Measurements from ENCODE around the gene FCSK.

FCSK gene

DNA sequence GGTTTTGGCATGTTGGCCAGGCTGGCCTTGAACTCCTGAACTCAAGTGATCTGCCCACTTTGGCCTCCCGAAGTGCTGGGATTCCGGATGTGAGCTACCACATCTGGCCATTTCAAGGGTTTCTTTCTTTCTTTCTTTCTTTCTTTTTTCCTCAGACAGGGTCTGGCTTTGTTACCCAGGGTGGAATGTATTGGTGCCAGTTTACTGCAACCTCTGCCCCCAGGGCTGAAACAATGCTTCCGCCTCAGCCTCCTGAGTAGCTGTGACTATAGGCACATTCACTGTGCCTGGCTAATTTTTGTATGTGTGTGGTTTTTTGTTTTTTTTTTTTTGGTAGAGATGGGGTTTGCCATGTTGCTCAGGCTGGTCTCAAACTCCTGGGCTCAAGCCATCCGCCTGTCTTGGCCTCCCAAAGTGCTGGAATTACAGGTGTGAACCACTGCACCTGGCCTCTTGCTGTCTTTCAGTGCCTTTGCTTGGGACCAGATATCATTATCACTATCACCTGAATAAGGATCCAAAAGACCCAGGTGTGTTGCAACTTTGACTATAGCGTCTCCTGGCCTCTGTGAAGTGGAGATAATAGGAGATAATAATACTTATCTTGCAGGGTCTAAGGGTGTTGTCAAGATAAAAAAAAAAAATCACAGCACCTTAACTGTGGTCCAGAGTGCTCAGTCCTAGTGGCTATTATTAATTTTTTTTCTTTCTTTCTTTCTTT is 3.2 kb downstream of the FCSK start:
- DNase-seq = no peak

DNA sequence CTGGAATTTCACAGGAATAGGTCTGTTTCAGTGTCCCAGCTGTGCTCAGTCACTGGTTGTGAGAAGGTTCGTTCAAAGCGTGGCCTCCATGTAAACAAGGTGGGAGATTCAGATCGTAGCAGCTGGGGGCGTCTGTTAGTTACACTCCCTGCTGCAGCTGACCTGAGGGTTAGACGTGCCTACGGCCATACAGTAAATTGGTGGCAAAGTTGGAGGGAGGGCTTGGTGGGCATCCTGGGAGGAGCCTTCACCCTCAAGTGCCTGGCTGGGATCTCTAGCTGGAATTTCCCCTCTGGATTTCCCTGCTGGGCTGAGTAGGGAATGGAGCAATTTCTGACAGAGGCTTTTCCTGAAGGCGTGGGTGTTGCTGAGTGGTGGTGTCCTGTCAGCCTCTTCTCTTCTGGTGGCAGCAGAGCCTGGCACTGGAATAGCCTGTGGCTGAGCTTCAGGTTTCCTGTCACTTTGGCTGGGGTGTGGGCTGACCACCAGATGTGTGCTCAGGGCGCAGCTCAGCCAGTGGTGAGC is 6.4 kb downstream of the FCSK start:
- no peak for DNase-seq

DNA sequence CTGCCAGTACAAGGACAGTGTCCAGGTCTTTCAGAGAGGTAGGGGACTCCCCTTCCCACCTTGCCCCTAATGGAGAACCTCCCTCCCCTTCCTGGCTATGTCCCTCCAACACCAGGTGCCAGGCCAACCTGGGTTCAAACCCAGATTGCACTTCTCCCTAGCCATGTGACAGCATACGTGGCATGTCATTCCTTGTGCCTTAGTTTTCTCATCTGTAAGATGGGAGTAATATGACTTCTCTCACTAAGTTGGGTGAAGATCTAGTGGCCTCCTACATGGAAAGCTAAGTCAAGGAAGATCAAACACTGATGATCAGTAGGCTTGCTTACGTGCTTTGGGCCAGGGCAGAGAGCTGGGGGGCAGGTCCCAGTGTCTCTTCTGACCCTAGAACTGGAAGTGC is 8.8 kb downstream of the FCSK start:
- DNase-seq = no peak

DNA sequence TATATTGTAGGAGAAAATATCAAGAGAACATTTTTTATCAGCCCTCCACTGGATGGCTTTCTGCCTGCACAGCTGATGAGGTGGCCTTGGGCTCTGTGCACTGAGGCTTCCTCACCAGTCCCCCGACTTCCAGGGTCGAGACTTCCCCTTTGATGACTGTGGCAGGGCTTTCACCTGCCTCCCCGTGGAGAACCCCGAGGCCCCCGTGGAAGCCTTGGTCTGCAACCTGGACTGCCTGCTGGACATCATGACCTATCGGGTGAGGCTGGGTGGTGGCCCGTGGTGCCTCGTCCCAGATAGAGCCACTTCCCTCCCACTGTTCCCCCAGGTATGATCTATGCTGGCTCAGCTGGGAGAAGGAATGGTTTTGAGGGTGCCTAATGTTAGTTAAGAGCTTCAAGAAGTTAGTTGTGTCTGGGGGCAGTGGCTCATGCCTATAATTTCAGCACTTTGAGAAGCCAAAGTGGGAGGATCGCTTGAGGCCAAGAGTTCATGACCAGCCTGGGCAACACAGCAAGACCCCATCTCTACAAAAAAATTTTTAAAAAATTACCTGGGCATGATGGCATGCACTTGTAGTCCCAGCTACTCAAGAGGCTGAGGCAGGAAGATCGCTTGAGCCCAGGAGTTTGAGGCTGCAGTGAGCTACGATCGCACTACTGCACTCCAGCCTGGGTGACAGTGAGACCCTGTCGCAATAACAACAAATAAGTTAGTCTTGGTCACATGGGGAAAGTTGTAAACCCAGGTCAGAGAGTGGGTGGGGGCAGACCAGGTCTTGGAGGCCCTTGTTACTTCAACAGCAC is 11.8 kb downstream of the FCSK start:
- no peak for DNase-seq

DNA sequence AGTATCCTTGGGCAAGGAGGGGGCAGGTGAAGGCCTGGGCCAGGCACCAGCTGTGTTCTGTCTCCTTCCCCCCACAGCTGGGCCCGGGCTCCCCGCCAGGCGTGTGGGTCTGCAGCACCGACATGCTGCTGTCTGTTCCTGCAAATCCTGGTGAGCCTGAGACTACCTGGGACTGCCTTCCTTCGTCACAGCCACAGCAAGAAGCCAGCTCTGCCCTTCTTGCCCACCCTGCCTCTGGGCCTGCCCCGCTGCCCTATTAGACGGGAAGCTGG is 12.3 kb downstream of the FCSK start:
- DNase-seq = no peak

DNA sequence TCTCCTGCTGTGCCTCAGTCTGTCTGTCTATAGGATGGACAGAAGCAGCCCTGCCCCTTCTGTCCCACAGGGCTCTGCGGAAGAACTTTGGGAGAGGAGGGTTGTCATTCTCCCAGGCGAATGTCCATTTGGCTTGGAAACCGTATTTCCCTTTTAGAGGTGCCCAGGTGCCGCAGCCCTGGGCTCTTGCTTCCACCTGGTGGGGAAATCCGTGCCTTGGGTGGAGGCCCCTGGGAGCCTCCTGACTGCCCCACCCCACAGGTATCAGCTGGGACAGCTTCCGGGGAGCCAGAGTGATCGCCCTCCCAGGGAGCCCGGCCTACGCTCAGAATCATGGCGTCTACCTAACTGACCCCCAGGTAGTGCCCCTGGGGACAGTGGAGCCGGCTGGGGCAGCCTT is 12.7 kb downstream of the FCSK start:
- DNase-seq = no peak

DNA sequence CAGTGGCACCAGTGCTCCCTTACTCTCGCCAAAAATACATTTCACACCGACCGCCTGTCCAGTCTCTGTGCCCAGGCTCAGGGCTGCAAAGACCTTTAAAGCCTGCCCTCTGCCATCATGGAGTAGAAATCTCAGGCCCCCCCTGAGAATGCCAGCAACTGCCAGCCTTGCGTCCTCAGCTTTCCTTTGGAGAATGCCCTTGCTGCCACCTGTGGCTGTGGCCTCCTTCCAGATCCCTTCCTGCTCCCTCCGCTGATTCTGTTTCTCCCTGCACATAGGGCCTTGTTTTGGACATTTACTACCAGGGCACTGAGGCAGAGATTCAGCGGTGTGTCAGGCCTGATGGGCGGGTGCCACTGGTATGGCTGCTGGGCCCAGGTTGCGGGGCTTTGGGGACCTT is 13.2 kb downstream of the FCSK start:
- no peak for DNase-seq

DNA sequence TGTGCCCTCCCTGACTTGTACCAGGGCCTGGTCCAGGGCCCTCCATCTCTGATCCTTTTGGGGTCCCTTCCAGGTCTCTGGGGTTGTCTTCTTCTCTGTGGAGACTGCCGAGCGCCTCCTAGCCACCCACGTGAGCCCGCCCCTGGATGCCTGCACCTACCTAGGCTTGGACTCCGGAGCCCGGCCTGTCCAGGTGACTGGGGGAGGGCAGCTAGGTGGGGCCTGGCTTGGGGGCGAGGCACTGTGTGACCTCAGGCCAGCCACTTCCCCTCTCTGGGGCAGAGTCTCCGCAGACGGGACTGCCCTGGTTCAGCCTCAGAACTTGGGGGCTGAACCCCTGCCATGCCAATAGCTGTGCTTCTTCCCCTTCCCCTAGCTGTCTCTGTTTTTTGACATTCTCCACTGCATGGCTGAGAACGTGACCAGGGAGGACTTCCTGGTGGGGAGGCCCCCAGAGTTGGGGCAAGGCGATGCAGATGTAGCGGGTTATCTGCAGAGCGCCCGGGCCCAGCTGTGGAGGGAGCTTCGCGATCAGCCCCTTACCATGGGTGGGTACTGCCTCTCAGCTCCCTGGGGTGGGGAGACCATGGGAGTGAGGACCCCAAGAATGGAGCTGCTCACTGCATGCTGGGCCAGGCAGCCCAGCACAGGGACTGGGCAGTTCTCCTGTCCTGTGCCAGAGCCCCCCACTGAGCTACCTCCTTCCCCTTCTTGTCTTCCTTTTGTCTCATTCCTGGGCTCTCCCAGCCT is 14.6 kb downstream of the FCSK start:
- DNase-seq = no peak

DNA sequence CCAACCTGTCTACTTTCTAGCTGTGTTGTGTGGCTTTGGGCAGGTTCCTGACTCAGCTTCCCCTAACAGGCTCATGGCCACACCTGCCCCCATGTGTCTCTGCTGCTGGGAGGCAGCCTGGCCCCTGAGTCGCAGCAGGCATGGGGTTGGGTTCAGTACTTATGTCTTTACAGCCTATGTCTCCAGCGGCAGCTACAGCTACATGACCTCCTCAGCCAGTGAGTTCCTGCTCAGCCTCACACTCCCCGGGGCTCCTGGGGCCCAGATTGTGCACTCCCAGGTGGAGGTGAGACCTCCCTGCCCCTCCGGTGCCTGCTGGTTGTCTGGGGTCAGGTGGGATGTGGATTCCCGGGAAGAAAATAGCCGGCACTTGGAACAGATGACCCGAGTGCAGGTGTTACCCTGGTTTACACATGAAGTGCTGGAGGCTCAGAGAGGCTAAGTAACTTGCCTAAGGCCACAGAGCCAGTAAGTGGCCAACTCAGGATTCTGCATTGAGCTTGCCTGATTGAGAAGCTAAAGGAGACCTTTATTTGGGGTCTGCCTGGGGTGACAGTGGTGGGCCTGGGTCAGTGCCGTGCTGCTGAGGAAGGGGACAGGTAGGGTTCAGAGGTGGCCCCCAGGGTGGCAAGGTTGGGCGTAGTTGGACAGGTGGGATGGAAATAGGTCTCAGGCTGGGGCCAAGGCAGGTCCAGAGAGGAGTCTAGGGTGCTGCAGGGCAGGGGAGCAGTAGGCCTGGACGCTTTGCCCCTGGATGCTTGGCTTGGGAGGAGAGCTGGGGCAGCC is 15.9 kb downstream of the FCSK start:
- no peak for DNase-seq

DNA sequence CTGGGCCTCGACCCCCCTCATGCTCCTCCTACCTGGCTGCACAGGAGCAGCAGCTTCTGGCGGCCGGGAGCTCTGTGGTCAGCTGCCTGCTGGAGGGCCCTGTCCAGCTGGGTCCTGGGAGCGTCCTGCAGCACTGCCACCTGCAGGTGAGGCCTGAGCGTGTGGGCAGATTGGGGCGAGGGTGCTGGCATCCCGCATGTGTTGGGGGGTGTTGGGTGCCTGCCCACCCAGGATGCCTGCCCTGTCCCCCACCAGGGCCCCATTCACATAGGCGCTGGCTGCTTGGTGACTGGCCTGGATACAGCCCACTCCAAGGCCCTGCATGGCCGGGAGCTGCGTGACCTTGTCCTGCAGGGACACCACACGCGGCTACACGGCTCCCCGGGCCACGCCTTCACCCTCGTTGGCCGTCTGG is 16.5 kb downstream of the FCSK start:
- DNase-seq = no peak

DNA sequence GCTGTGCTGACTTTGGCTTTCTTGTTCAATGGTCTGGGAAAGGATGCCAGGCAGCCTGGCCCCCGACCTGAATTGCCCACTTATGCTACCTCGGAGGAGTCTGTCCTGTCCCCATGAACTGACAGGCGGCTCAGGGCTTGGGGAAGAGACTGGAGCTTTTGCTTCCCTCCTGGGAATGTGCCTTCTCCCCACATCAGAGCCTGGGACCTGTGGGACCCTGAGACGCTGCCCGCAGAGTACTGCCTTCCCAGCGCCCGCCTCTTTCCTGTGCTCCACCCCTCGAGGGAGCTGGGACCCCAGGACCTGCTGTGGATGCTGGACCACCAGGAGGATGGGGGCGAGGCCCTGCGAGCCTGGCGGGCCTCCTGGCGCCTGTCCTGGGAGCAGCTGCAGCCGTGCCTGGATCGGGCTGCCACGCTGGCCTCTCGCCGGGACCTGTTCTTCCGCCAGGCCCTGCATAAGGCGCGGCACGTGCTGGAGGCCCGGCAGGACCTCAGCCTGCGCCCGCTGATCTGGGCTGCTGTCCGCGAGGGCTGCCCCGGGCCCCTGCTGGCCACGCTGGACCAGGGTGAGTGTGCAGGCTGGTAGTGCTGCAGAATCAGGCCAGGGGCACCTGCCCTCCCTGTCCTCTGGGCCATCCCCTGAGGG is 18.5 kb downstream of the FCSK start:
- DNase-seq = no peak

DNA sequence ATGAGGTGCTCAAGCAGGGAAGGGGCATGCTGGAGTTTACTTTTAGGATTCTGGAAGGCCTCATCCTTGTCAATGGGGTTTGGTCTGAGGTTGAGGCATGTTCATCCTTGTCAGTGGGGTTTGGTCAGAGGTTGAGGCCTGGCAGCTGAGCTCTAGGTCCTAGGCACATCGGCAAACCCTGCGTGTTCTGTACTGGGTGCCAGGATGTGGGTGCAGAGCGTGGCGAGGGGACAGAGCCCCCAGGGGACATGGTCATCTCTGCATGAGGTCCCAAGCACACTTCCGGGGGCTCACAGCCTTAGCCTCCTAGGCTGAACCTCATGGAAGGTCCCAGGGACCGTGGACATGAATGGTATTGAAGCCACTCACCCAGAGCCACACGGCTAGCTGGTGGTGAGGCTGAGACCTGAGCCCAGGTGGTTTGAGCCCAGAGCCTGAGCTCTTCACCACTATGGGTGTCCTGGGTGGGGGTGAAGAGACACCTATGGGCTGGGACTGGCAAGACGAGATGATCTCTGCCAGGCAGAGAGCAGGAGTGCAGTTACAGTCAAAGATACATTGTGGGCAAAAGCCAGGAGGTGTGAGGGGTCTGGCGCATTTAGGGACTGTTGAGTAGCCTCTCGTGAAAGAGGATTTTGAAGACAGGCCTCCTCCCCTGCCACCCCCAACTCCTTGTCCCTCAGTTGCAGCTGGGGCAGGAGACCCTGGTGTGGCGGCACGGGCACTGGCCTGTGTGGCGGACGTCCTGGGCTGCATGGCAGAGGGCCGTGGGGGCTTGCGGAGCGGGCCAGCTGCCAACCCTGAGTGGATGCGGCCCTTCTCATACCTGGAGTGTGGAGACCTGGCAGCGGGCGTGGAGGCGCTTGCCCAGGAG is 19.3 kb downstream of the FCSK start:
- DNase-seq = no peak

DNA sequence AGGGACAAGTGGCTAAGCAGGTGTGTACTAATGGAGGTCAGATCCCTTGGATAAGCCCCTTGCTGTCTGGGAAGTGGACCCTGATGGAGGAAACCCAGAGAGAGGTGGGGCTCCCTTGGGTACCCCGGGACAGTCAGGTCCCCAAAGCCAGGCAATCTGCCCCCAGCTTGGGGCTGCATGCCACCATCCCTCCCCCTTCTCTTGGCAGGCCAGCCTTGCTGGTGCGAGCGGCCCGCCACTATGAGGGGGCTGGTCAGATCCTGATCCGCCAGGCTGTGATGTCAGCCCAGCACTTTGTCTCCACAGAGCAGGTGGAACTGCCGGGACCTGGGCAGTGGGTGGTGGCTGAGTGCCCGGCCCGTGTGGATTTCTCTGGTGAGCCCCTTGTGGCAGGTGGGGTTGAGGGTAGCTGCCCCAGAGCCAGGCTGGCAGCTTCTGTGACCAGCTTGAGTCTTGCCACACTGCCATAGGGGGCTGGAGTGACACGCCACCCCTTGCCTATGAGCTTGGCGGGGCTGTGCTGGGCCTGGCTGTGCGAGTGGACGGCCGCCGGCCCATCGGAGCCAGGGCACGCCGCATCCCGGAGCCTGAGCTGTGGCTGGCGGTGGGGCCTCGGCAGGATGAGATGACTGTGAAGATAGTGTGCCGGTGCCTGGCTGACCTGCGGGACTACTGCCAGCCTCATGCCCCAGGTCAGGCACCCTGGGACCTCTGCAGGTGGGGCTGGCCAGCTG is 20.1 kb downstream of the FCSK start:
- DNase-seq = no peak

DNA sequence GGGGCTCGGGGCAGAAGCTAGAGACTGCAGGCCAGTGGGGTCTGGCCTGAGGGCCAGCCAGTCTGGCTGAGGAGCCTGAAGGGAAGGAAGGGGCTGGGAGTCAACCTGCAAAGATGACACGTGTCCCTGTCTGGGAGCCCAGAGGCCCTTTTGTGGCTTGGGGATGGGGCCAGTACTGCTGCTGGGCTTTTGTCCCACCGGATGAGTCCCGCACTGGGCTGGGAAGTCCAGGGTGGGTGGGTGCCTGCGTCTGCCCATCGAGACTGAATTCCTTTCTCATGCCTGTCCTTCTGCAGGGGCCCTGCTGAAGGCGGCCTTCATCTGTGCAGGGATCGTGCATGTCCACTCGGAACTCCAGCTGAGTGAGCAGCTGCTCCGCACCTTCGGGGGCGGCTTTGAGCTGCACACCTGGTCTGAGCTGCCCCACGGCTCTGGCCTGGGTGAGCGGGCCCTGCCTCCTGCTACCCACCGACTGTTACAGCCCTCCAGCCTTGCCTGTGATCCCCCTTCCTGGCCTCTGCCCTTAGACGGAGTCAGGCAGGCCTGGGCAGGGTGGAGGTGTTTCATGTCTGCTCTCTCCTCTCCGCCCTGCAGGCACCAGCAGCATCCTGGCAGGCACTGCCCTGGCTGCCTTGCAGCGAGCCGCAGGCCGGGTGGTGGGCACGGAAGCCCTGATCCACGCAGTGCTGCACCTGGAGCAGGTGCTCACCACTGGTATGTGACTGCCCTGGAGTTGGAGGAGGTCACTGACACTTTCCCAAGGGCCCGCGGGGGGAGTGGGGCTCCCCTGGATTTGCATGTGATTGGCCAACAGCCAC is 20.9 kb downstream of the FCSK start:
- no peak for DNase-seq

DNA sequence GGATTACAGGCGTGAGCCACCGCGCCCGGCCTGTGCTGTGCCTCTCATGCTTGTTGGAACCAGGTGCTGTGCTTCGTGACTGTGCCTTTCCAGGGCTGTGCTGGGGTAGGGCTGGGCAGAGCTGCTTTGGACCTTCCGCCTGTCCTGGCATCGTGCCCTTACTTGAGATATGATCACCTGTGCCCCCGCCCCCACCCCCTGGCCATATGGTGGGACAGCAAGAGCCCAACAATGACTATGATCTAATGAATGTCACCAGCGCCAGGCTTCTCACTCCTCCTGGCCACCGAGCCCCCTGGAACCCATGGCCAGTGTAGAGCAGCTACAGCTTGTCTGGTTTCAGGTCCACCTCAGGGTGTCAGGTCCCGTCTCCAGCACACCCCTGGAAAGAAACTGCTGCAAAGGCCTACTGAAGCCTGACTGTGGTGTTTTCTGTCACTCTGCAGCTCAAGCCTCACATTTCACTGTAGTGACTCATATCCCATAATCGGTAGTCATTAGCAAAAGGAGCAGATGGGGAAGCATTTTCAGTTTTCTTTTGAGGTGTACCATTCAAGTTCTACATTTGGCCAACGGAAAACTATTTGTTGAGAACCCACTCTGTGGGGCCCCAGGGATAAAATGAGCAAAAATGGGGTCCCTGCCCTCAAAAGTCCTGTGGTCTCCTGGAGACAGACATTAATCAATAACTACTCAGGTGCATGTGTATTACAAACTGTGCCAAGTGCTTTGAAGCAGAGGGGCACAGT is 22.1 kb downstream of the FCSK start:
- peak; percentile 80 for DNase-seq

DNA sequence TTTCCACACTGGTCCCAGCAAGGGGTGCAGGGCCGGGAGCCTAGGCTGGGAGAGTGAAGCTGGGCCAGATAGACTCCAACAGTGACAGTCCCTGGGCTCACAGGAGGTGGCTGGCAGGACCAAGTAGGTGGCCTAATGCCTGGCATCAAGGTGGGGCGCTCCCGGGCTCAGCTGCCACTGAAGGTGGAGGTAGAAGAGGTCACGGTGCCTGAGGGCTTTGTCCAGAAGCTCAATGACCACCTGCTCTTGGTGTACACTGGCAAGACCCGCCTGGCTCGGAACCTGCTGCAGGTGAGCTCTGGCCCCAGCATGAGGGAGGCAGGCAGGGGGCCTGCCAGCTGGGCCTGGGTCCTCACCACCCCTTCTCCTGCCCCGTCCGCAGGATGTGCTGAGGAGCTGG is 23.8 kb downstream of the FCSK start:
- no peak for DNase-seq

DNA sequence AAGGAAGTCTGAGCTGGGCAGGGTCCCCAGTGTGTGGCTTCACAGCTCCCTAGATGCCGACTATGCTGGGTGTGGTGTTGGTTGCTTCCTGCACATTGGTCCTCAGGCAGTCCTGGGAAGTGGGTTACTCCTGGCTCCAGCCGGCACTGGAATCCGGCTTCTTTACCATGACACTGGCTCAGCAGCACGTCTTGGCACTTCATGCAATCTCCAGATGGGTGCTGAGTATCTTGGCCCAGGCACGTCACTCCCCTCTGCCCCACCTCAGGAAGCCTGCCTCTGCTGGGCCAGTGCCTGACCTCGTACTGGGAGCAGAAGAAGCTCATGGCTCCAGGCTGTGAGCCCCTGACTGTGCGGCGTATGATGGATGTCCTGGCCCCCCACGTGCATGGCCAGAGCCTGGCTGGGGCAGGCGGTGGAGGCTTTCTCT is 24.5 kb downstream of the FCSK start:
- no peak for DNase-seq

DNA sequence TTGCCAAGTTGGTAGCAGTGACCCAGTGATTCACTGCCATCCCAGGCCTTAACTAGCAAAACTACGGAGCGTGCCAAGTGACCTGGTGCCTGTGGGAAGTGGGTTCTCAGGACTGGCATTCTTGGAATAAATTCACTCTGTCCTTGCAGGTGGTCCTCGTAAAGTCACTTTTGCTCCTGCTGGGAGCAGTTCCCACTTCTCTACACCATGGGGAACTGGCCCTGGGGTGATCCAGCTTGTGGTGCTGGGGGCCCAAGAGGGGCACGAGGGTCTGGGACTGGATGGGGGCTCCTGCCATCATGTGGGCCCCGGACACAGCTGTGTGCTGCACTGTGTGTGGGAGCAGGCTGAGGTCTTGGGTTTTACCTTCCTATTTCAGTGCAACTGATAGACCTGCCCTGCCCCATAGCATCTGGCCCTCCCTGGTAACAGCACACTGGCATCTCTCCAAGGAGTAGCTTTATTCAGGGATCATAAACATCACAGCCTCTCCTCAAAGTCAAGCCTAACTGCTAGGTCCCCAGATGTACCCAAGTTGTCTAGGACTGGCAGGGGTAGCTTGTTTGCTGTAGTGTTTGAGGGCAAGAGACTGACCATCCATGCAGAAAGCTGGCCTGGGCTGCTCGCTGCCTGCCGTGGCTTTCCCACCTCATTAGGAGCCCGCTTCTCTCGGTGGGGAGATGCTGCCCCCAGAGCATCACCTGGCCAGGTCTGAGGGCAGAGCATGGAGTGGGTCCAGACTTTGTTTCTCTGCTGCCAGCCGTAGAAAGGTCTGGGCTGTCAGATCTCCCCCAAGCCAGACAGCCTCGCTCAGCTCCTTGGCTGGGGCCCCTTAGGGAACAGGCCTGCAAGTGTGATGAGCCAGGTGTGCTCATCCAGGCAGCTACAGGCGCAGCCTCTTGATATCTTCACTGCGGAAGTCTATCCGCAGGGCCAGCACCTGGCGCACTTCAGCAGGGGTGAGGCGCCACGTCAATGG is 26.0 kb downstream of the FCSK start:
- DNase-seq = no peak

Measured in fibroblast of skin of right biceps (primary cell).